CD4-positive, alpha-beta T cell (primary cell): ENCODE data around the gene PNPLA7. TPM values are rescaled to one million over a fixed set of nuclear protein-coding genes. Genes with fewer than 3 reads are reported as not detected.
A peak's percentile ranks its signal among the peaks of the same experiment; 100 is the strongest.

Experiments
- ATAC-seq: fragments of 200-7000 bp; cut with Tn5 transposase; one replicate; pipeline ENCODE4 v1.10.0; 2022; ENCODE audit warnings: mild to moderate bottlenecking; ENCODE audit not compliant: poor library complexity
- CTCF ChIA-PET: fragments of 350-600 bp; sonication (Branson Sonifier 250); formaldehyde crosslinking; loops from one replicate; lab custom pipeline; 2021; ENCODE audit warnings: antibody characterized with exemption, inconsistent platforms; lab: Charles Lee
- POLR2A ChIA-PET: fragments of 350-600 bp; sonication (Branson Sonifier 250); formaldehyde crosslinking; loops from one replicate; lab custom pipeline; 2021; ENCODE audit warnings: antibody characterized with exemption, inconsistent platforms; lab: Charles Lee
- DNase-seq, 14 experiments: peaks; one replicate each; pipeline ENCODE4 v3.0.0-alpha.2; 2013 to 2020; ENCODE audit warnings: mixed read lengths in 2 of 14
- H3K27ac ChIP-seq, 2 donors: one replicate each; pipeline versions ENCODE4 v1.5.1 to v1.7.0; 2013; ENCODE audit warnings: low read length in 2 of 2, low read depth in 1 of 2, mild to moderate bottlenecking in 1 of 2
- H3K27me3 ChIP-seq, 2 experiments: 1 replicate in 1 of 2; 2 replicates in 1 of 2; pipeline versions ENCODE4 v1.6.1 to v1.7.0; 2013; ENCODE audit warnings: low read length in 2 of 2, control low read depth in 1 of 2, mild to moderate bottlenecking in 1 of 2, moderate library complexity in 1 of 2; ENCODE audit not compliant: insufficient read depth in 2 of 2, control insufficient read depth in 1 of 2
- H3K36me3 ChIP-seq: one replicate; pipeline ENCODE4 v1.6.1; 2013; ENCODE audit warnings: low read length, control low read depth; ENCODE audit not compliant: insufficient read depth
- H3K4me1 ChIP-seq: one replicate; pipeline ENCODE4 v1.6.1; 2013; ENCODE audit warnings: low read length, control low read depth; ENCODE audit not compliant: insufficient read depth
- H3K4me3 ChIP-seq: one replicate; pipeline ENCODE4 v1.5.1; 2013; ENCODE audit warnings: mild to moderate bottlenecking, low read length, moderate library complexity
- H3K9me3 ChIP-seq, 2 experiments: 1 replicate in 1 of 2; 2 replicates in 1 of 2; pipeline versions ENCODE4 v1.6.1 to v1.7.0; 2013; ENCODE audit warnings: low read length in 2 of 2, mild to moderate bottlenecking in 2 of 2, control low read depth in 1 of 2, moderate library complexity in 1 of 2; ENCODE audit not compliant: control insufficient read depth in 1 of 2, insufficient read depth in 1 of 2
- H3K27ac Mint-ChIP-seq: one replicate; pipeline ENCODE4 v1.8.0; 2020; ENCODE audit warnings: mixed read lengths
- H3K27me3 Mint-ChIP-seq: one replicate; pipeline ENCODE4 v1.8.0; 2021; ENCODE audit warnings: mixed read lengths
- H3K36me3 Mint-ChIP-seq: one replicate; pipeline ENCODE4 v1.8.0; 2021; ENCODE audit warnings: low read depth, mixed read lengths
- H3K4me1 Mint-ChIP-seq: one replicate; pipeline ENCODE4 v1.8.0; 2021; ENCODE audit warnings: low read depth, mixed read lengths
- H3K4me3 Mint-ChIP-seq: one replicate; pipeline ENCODE4 v1.8.0; 2020; ENCODE audit warnings: mild to moderate bottlenecking, mixed read lengths
- H3K9me3 Mint-ChIP-seq: one replicate; pipeline ENCODE4 v1.8.0; 2020; ENCODE audit warnings: mixed read lengths
- intact Hi-C, 2 experiments: fragments of 100-400 bp; cut with DNase I in 1 of 2; cut with micrococcal nuclease in 1 of 2; formaldehyde crosslinking; loops; one replicate each; pipeline versions ENCODE4 v1.15.1 to v1.9.0; 2023 to 2025; cut with DNase I, micrococcal nuclease
- total RNA-seq, 174 experiments: library from RNA in 2 of 174; stranded (reverse) in 2 of 174; gene quantifications; one replicate each; pipeline ENCODE4 v1.2.3 and lab custom pipeline; 2021 to 2026
- TF ChIP-seq, protein P1 (sequence below): fragments of 200-600 bp; IDR thresholded peaks from one replicate; pipeline ENCODE4 v1.8.0; 2022; ENCODE audit warnings: antibody characterized with exemption, mild to moderate bottlenecking

PNPLA7 gene
- total RNA-seq, 2 experiments from 2014 or later = 7.8 to 8.4 TPM

DNA sequence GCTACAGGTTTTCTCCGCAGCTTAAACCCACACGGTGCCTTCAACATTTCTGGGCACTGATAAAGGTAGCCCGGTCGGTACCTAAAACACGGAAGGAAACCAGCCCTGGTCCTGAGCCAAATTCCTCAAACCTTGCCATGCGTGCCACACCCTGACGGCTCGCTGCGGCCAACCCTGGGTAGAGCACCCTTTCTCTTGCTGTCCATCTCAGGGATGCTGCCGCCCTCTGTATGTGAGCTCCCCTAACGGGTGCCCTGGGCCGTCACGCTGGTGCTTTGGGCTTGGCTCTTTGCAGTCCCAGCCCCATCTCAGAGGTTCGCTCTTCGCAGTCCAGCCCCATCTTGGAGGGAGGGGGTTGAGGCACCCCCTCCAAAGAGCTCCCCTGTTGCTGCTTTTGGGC, 43.9 kb downstream of the PNPLA7 start:
- DNase-seq = no peak
- CTCF ChIA-PET = no interaction called here
- H3K4me1 Mint-ChIP-seq = no peaks in the 10 kb centered on the region
- no peak overlapping the region for H3K4me3 ChIP-seq
- TF ChIP-seq, protein P1, sequence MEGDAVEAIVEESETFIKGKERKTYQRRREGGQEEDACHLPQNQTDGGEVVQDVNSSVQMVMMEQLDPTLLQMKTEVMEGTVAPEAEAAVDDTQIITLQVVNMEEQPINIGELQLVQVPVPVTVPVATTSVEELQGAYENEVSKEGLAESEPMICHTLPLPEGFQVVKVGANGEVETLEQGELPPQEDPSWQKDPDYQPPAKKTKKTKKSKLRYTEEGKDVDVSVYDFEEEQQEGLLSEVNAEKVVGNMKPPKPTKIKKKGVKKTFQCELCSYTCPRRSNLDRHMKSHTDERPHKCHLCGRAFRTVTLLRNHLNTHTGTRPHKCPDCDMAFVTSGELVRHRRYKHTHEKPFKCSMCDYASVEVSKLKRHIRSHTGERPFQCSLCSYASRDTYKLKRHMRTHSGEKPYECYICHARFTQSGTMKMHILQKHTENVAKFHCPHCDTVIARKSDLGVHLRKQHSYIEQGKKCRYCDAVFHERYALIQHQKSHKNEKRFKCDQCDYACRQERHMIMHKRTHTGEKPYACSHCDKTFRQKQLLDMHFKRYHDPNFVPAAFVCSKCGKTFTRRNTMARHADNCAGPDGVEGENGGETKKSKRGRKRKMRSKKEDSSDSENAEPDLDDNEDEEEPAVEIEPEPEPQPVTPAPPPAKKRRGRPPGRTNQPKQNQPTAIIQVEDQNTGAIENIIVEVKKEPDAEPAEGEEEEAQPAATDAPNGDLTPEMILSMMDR = no peak
- no peaks in the 10 kb centered on the region for H3K27me3 ChIP-seq
- H3K9me3 Mint-ChIP-seq = no peaks in the 10 kb centered on the region
- intact Hi-C loops = no loop called here
- H3K36me3 Mint-ChIP-seq = no peaks in the 10 kb centered on the region
- peaks cover 0 to 27% of the 10 kb centered on the region in 2 experiments for H3K9me3 ChIP-seq
- H3K27ac Mint-ChIP-seq = no peak overlapping the region
- H3K27ac ChIP-seq = no peak overlapping the region
- H3K36me3 ChIP-seq = no peaks in the 10 kb centered on the region
- POLR2A ChIA-PET = no interaction called here
- no peaks in the 10 kb centered on the region for H3K4me1 ChIP-seq
- no peaks in the 10 kb centered on the region for H3K27me3 Mint-ChIP-seq
- no peak overlapping the region for H3K4me3 Mint-ChIP-seq
- ATAC-seq = no peak

DNA sequence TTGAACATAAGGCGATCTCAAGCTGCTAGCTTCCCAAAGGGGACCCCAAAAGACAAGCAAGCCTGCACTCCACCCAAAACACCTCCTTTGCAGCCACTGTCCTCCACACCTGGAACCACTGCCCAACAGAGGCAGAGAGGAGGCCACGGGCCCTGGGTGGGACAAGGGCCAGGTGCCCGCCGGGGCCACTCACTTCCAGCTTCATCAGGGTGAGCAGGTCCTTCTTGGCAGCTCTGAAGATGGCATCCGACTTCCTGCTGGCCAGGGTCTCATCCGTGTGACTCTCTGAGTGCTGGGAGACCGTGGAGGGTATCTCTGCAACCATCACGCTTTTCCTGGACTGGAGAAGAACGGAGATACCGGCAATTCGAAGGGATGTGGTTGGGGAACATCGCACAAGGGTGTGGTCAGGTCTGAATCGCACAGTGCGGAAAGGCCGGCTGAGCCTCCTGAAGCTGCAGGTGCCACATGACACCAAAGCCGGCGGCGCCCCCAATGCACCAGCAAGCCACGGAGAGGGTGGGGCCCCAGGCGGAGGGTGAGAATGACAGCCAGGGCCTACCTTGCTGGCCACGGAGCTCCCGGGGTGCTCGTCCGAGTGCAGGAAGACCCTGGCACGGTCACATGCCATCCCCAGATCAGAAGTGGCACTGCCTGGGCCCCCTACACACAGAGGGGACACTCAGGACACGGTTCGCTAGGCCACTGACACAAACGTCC, 44.6 kb downstream of the PNPLA7 start:
- no peaks in the 10 kb centered on the region for H3K36me3 ChIP-seq
- CTCF ChIA-PET = no interaction called here
- POLR2A ChIA-PET = no interaction called here
- no peak for ATAC-seq
- no peaks in the 10 kb centered on the region for H3K4me1 Mint-ChIP-seq
- H3K4me3 Mint-ChIP-seq = no peak overlapping the region
- no peak overlapping the region for H3K27ac Mint-ChIP-seq
- no peaks in the 10 kb centered on the region for H3K27me3 Mint-ChIP-seq
- no peak overlapping the region for H3K27ac ChIP-seq
- H3K4me1 ChIP-seq = no peaks in the 10 kb centered on the region
- peak in 1 of 14 experiments; percentile 16 for DNase-seq
- TF ChIP-seq, protein P1 = no peak
- intact Hi-C loops = no loop called here
- H3K36me3 Mint-ChIP-seq = no peaks in the 10 kb centered on the region
- H3K9me3 Mint-ChIP-seq = no peaks in the 10 kb centered on the region
- no peak overlapping the region for H3K4me3 ChIP-seq
- peaks cover 0 to 33% of the 10 kb centered on the region in 2 experiments for H3K9me3 ChIP-seq
- no peaks in the 10 kb centered on the region for H3K27me3 ChIP-seq

DNA sequence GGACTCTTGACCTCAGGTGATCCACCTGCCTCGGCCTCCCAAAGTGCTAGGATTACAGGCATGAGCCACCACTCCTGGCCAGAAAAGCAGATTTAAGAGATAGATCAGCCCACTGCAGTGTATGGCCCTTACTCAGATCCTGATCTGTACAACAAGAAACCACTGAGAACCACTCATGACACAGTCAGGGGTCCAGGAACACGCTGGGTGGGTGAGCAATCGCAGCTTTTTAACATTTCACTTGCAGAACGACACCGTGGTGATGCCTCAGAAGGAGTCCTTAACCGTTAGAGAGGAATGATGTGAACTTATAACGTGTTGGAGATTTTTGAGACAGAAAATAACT, 45.8 kb downstream of the PNPLA7 start:
- no peak for ATAC-seq
- H3K4me3 ChIP-seq = no peak overlapping the region
- Mint-ChIP-seq H3K4me3 (no peak overlapping the region), H3K9me3 (no peaks in the 10 kb centered on the region), H3K4me1 (no peaks in the 10 kb centered on the region), H3K27me3 (no peaks in the 10 kb centered on the region), H3K36me3 (no peaks in the 10 kb centered on the region), H3K27ac (no peak overlapping the region)
- no peak for DNase-seq
- ChIA-PET CTCF (no interaction called here), POLR2A (no interaction called here)
- intact Hi-C loops = no loop called here
- H3K9me3 ChIP-seq = peaks cover 0 to 41% of the 10 kb centered on the region in 2 experiments
- TF ChIP-seq, protein P1 = no peak
- H3K27me3 ChIP-seq = no peaks in the 10 kb centered on the region
- H3K36me3 ChIP-seq = no peaks in the 10 kb centered on the region
- no peak overlapping the region for H3K27ac ChIP-seq
- H3K4me1 ChIP-seq = no peaks in the 10 kb centered on the region
